Stimulated activated CD8-positive, alpha-beta memory T cell treated with anti-CD3 and anti-CD28 coated beads, Interleukin-15, amount 100 ng/mL, for 4 hours (primary cell): ENCODE data around the gene ANTKMT.
"Not testable (repeated sequence)": the region's sequence is repeated elsewhere in the genome, so short reads cannot be mapped to it uniquely, and the experiment has no call there.

ENCODE experiments used
- DNase-seq, 2 donors: peaks; one replicate each; pipeline ENCODE4 v3.0.0-alpha.2; 2020; ENCODE audit warnings: low read depth in 2 of 2

The ANTKMT gene

GRCh38 chr16:728131-728889, 7.4 kb downstream of the ANTKMT start:
- DNase-seq = peak in 1 of 2 donors; percentile 49

GRCh38 chr16:728890-729744, 8.2 kb downstream of the ANTKMT start:
- DNase-seq = no peak

- no peak for DNase-seq
Observed at GRCh38 chr16:729768-730665, 9.1 kb downstream of the ANTKMT start.

- DNase-seq = no peak
Observed at GRCh38 chr16:730666-731509, 9.9 kb downstream of the ANTKMT start.

GRCh38 chr16:732332-732731, 11.4 kb downstream of the ANTKMT start:
- DNase-seq = no peak

- no peak for DNase-seq
Observed at GRCh38 chr16:732936-733335, 12.0 kb downstream of the ANTKMT start.

- no peak for DNase-seq
Observed at GRCh38 chr16:733382-734207, 12.6 kb downstream of the ANTKMT start.

GRCh38 chr16:734208-734980, 13.4 kb downstream of the ANTKMT start:
- DNase-seq = no peak

GRCh38 chr16:734981-735881, 14.3 kb downstream of the ANTKMT start:
- no peak for DNase-seq

- no peak for DNase-seq
Observed at GRCh38 chr16:735982-736453, 15.1 kb downstream of the ANTKMT start.

GRCh38 chr16:736936-737481, 16.1 kb downstream of the ANTKMT start:
- no peak for DNase-seq

- DNase-seq = no peak
Observed at GRCh38 chr16:739560-740458, 18.9 kb downstream of the ANTKMT start.

GRCh38 chr16:740459-740763, 19.5 kb downstream of the ANTKMT start:
- no peak for DNase-seq

GRCh38 chr16:740764-741505, 20.0 kb downstream of the ANTKMT start, which contains the start of gene CIAO3:
CIAO3 (minus strand) TSS chr16:740997; CDS start chr16:740985, 12 bp downstream.
- DNase-seq = peak; percentile 82 to 88

GRCh38 chr16:741986-742629, 21.2 kb downstream of the ANTKMT start:
- no peak for DNase-seq

- DNase-seq = not testable (repeated sequence)
Observed at GRCh38 chr16:742894-743293, 21.9 kb downstream of the ANTKMT start.
